Astrocyte of the spinal cord (primary cell): Measurements from ENCODE around the gene PEX26.

Experiments used
- DNase-seq: peaks from one replicate; pipeline ENCODE4 v3.0.0; 2011; ENCODE audit warnings: low read depth, low spot score
- H3K4me3 ChIP-seq: 2 replicates; pipeline ENCODE4 v1.5.1; 2011; ENCODE audit warnings: low read depth, mild to moderate bottlenecking, low read length, moderate library complexity
- CTCF ChIP-seq: IDR thresholded peaks from 2 replicates; pipeline ENCODE4 v1.5.1; 2012; ENCODE audit warnings: low read depth, mild to moderate bottlenecking, low read length, inconsistent platforms
- in situ Hi-C: cut with HindIII; loops from 2 replicates; pipeline ENCODE4 v1.10.0; 2017; ENCODE audit warnings: low sequenced_read_pairs

The PEX26 gene

GRCh38 chr22:18113680-18114394 lies 36.0 kb downstream of the PEX26 start:
- DNase-seq, result no peak
- in situ Hi-C loops, result no loop called here
- H3K4me3 ChIP-seq, result no peak overlapping the region
- no peak for TF ChIP-seq CTCF

DNA sequence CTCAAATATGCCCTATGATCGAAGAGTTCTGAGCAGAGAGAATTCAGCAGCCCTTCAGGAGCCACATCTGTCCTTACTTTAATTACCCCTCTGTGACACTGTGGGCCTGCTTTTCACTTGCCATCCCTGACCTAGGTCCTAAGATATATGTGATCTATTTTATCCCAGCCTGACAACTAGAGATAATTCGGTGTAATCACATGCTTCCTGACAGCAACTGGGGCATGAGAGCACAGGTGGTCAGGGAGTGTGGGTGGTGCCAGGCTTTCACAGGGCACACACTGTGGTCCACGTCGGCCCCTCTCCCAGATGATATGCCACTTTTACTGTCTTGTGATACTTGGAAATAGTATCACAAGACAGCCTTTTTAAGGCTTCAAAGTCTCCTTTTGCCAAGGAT lies 36.7 kb downstream of the PEX26 start:
- no peak for TF ChIP-seq CTCF
- no peak for DNase-seq
- in situ Hi-C loops, result no loop called here
- H3K4me3 ChIP-seq, result no peak overlapping the region

GRCh38 chr22:18114976-18115652 lies 37.3 kb downstream of the PEX26 start:
- DNase-seq, result no peak
- in situ Hi-C loops, result no loop called here
- no peak for TF ChIP-seq CTCF
- no peak overlapping the region for H3K4me3 ChIP-seq

- in situ Hi-C loops, result no loop called here
- no peak for DNase-seq
- no peak for TF ChIP-seq CTCF
- H3K4me3 ChIP-seq, result no peak overlapping the region
Measured at GRCh38 chr22:18115906-18116371, 38.1 kb downstream of the PEX26 start.

GRCh38 chr22:18116634-18117033 lies 38.8 kb downstream of the PEX26 start:
- no peak for TF ChIP-seq CTCF
- no peak overlapping the region for H3K4me3 ChIP-seq
- in situ Hi-C loops, result no loop called here
- no peak for DNase-seq

GRCh38 chr22:18118345-18118915 lies 40.6 kb downstream of the PEX26 start:
- no peak for DNase-seq
- in situ Hi-C loops, result no loop called here
- no peak overlapping the region for H3K4me3 ChIP-seq
- no peak for TF ChIP-seq CTCF
